KMS-11 (cell line): ENCODE measurements around the gene FRRS1.
A peak's percentile ranks its signal among the peaks of the same experiment; 100 is the strongest.

ENCODE experiments used
- H2AFZ ChIP-seq: fragments of 200-600 bp; sonication (generic); 2 replicates; pipeline ENCODE4 v1.6.1; 2016; ENCODE audit warnings: antibody characterized with exemption, mixed run types, low read depth
- H3K27ac ChIP-seq: fragments of 200-600 bp; sonication (generic); 2 replicates; pipeline ENCODE4 v1.6.1; 2016; ENCODE audit warnings: mild to moderate bottlenecking, mixed run types
- H3K27me3 ChIP-seq: fragments of 200-600 bp; sonication (generic); 2 replicates; pipeline ENCODE4 v1.6.1; 2017; ENCODE audit warnings: mild to moderate bottlenecking, low read depth, mixed run types, moderate library complexity; ENCODE audit not compliant: insufficient read depth
- H3K36me3 ChIP-seq: fragments of 200-600 bp; sonication (generic); 2 replicates; pipeline ENCODE4 v1.6.1; 2017; ENCODE audit warnings: mild to moderate bottlenecking, mixed run types; ENCODE audit not compliant: insufficient read depth
- H3K4me1 ChIP-seq: fragments of 200-600 bp; sonication (generic); 2 replicates; pipeline ENCODE4 v1.6.1; 2016; ENCODE audit warnings: mild to moderate bottlenecking, low read depth, mixed run types; ENCODE audit not compliant: poor library complexity, severe bottlenecking
- H3K4me2 ChIP-seq: fragments of 200-600 bp; sonication (generic); 2 replicates; pipeline ENCODE4 v1.7.0; 2016; ENCODE audit warnings: mild to moderate bottlenecking, mixed run types
- H3K4me3 ChIP-seq: fragments of 200-600 bp; sonication (generic); IDR thresholded peaks from 2 replicates; pipeline ENCODE4 v1.6.1; 2017; ENCODE audit warnings: low read depth, low read length, mixed read lengths; ENCODE audit not compliant: insufficient read depth
- H3K79me2 ChIP-seq: fragments of 200-600 bp; sonication (generic); 2 replicates; pipeline ENCODE4 v1.6.1; 2016; ENCODE audit warnings: low read depth, mixed run types; ENCODE audit not compliant: insufficient read depth
- H3K9ac ChIP-seq: fragments of 200-600 bp; sonication (generic); 2 replicates; pipeline ENCODE4 v1.6.1; 2016; ENCODE audit warnings: mild to moderate bottlenecking, mixed run types
- H4K20me1 ChIP-seq: fragments of 200-600 bp; sonication (generic); 2 replicates; pipeline ENCODE4 v1.6.1; 2016; ENCODE audit warnings: mild to moderate bottlenecking, mixed run types; ENCODE audit not compliant: insufficient read depth
- TF ChIP-seq, protein P1 (sequence below): fragments of 200-600 bp; sonication (generic); conservative IDR thresholded peaks from 2 replicates; pipeline ENCODE4 v1.6.1; 2017; ENCODE audit warnings: low read depth, mild to moderate bottlenecking, antibody characterized with exemption, low read length, moderate library complexity, mixed read lengths

FRRS1 gene

DNA sequence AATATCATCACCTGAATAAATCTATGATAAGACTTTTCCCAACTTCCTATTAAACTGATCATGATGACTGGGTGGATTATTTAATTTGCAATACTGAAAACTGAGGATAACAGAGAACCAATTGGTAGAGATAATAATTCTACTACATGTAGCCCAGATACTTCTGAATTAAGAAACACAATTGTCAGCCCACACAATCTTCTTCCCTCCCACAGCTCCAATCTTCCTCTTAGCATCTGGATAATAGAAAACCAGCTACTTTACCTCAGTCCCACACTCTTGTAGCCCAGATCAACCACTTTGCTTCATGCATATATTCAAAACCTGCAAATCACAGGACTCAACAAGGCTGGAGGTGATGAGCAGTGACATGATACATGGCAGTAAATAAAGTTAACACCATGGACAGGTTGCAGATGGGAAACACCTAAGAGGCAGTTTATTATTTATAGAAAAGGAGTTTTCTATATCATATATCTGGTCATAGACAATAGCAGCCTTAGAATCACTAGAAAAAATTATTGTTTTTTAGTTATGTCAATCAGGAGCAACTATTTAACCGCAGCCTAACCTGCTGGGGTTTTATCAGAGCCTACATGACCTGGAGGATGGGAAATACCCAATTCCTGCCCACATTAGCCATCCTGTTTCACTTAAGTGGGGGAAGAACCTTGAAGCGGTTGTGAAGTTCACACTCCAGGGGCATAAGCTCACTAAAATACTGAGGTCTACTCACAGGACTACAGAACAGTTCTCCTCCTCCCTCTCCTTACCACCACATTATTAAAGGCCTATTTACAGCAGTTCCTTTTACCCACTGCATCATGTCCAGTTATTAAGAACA, 16.7 kb downstream of the FRRS1 start:
- Histone ChIP-seq H3K36me3 (no peaks in the 10 kb centered on the region), H2AFZ (no peak overlapping the region), H4K20me1 (no peaks in the 10 kb centered on the region), H3K4me1 (peaks cover 26% of the 10 kb centered on the region), H3K79me2 (no peaks in the 10 kb centered on the region), H3K4me2 (peak overlapping the region; percentile 27; the same call in 1 of the 2 replicates), H3K9ac (no peak overlapping the region), H3K4me3 (no peak overlapping the region), H3K27ac (no peak overlapping the region), H3K27me3 (no peaks in the 10 kb centered on the region)
- TF ChIP-seq, protein P1, sequence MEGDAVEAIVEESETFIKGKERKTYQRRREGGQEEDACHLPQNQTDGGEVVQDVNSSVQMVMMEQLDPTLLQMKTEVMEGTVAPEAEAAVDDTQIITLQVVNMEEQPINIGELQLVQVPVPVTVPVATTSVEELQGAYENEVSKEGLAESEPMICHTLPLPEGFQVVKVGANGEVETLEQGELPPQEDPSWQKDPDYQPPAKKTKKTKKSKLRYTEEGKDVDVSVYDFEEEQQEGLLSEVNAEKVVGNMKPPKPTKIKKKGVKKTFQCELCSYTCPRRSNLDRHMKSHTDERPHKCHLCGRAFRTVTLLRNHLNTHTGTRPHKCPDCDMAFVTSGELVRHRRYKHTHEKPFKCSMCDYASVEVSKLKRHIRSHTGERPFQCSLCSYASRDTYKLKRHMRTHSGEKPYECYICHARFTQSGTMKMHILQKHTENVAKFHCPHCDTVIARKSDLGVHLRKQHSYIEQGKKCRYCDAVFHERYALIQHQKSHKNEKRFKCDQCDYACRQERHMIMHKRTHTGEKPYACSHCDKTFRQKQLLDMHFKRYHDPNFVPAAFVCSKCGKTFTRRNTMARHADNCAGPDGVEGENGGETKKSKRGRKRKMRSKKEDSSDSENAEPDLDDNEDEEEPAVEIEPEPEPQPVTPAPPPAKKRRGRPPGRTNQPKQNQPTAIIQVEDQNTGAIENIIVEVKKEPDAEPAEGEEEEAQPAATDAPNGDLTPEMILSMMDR, result no peak

DNA sequence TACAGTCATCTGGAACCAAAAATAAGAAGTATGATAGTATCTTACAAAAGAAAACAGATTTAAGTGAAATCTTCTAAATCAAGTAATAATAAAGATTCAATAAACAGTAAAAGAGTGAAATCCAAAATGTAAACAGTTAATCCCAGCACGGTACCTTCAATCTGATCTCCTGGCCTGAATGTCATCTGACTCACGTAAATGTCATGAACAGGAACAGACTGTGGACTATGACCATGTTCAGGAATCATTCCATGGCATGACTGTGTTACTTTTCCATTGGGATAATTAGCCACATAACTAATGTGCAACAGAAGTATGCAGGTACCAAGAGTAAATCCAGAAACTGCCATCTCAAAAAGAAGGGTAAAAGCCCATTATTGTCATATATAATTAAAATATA, 18.0 kb downstream of the FRRS1 start:
- TF ChIP-seq, protein P1, result no peak
- H3K79me2 ChIP-seq, result no peaks in the 10 kb centered on the region
- H3K9ac ChIP-seq, result no peak overlapping the region
- H3K4me2 ChIP-seq, result no peak overlapping the region
- H3K4me1 ChIP-seq, result peaks cover 26% of the 10 kb centered on the region
- no peak overlapping the region for H3K4me3 ChIP-seq
- no peaks in the 10 kb centered on the region for H3K27me3 ChIP-seq
- no peaks in the 10 kb centered on the region for H3K36me3 ChIP-seq
- H4K20me1 ChIP-seq, result no peaks in the 10 kb centered on the region
- H2AFZ ChIP-seq, result no peak overlapping the region
- no peak overlapping the region for H3K27ac ChIP-seq

DNA sequence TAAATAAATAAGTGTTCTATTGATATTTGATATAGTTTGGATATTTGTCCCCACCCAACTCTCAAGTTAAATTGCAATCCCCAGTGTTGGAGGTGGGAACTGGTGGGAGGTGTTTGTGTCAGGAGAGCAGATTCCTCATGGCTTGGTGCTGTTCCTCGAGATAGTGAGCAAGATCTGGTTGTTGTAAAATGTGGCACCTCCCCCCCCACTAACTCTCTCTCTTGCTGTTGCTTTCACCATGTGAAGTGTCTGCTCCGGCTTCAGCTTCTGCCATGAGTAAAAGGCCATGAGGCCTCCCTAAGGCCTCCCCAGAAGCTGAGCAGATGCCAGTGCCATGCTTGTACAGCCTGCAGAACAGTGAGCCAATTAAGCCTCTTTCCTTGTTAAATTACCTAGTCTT, 20.8 kb downstream of the FRRS1 start:
- Histone ChIP-seq H3K79me2 (no peaks in the 10 kb centered on the region), H3K4me2 (no peak overlapping the region), H2AFZ (no peak overlapping the region), H3K36me3 (no peaks in the 10 kb centered on the region), H4K20me1 (no peaks in the 10 kb centered on the region), H3K27ac (no peak overlapping the region), H3K9ac (no peak overlapping the region), H3K4me3 (no peak overlapping the region), H3K27me3 (no peaks in the 10 kb centered on the region), H3K4me1 (peaks cover 16% of the 10 kb centered on the region)
- TF ChIP-seq, protein P1, result no peak

DNA sequence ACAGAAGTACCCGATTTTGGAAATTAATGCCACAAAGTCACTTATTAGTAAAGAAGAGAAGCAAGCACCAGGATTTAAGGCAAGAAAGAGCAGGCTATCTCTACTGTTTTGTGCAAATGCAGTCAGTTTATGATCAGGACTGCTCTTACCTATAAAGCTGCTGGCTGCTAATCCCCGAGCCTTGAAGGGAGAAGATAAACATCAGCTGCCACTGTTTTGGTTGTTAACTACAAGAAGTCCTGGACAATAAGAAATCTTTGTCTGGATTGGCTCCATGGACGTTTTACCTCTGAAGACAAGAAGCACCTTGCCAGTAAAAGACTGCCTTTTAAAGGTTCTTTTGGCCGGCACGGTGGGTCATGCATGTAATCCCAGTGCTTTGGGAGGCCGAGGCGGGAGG, 21.4 kb downstream of the FRRS1 start:
- H3K27me3 ChIP-seq, result no peaks in the 10 kb centered on the region
- TF ChIP-seq, protein P1, result no peak
- no peak overlapping the region for H3K27ac ChIP-seq
- H3K36me3 ChIP-seq, result no peaks in the 10 kb centered on the region
- peaks cover 10% of the 10 kb centered on the region for H3K4me1 ChIP-seq
- no peak overlapping the region for H2AFZ ChIP-seq
- H3K4me2 ChIP-seq, result no peak overlapping the region
- H3K9ac ChIP-seq, result no peak overlapping the region
- H4K20me1 ChIP-seq, result no peaks in the 10 kb centered on the region
- no peak overlapping the region for H3K4me3 ChIP-seq
- H3K79me2 ChIP-seq, result no peaks in the 10 kb centered on the region
